Uterus (tissue), 4 donors: ENCODE measurements around the gene TRPM1. TPM values are rescaled to one million over a fixed set of nuclear protein-coding genes. Genes with fewer than 3 reads are reported as not detected.

Experiments used
- DNase-seq, 2 donors: peaks; one replicate each; pipeline ENCODE4 v3.0.0-alpha.2; 2019 to 2020
- H3K27ac ChIP-seq, 2 donors: fragments of 200-600 bp; sonication (generic); 1 replicate in 1 of 2; 2 replicates in 1 of 2; pipeline ENCODE4 v1.5.1; 2016 to 2018
- H3K27me3 ChIP-seq, 2 donors: fragments of 200-600 bp; sonication (generic); one replicate each; pipeline ENCODE4 v1.5.1; 2018 to 2019; ENCODE audit warnings: control low read depth in 1 of 2
- H3K36me3 ChIP-seq, 2 donors: fragments of 200-600 bp; sonication (generic); one replicate each; pipeline ENCODE4 v1.5.1; 2019; ENCODE audit warnings: control low read depth in 1 of 2
- H3K4me1 ChIP-seq, 2 donors: fragments of 200-600 bp; sonication (generic); one replicate each; pipeline ENCODE4 v1.5.1; 2018 to 2019; ENCODE audit warnings: control low read depth in 1 of 2
- H3K4me3 ChIP-seq, 2 donors: fragments of 200-600 bp; sonication (generic); 1 replicate in 1 of 2; 2 replicates in 1 of 2; pipeline ENCODE4 v1.5.1; 2018 to 2019; ENCODE audit warnings: mild to moderate bottlenecking in 1 of 2
- H3K9me3 ChIP-seq, 2 donors: fragments of 200-600 bp; sonication (generic); one replicate each; pipeline ENCODE4 v1.5.1; 2019; ENCODE audit warnings: control low read depth in 1 of 2
- CTCF ChIP-seq, 4 experiments: fragments of 200-600 bp in 2 of 4; fragments of 450-650 bp in 2 of 4; sonication (generic) in 2 of 4; IDR thresholded peaks; one replicate each; pipeline ENCODE4 v1.5.1; 2016 to 2019; ENCODE audit warnings: antibody characterized with exemption in 4 of 4, mild to moderate bottlenecking in 2 of 4, moderate library complexity in 1 of 4
- POLR2A ChIP-seq, 2 donors: fragments of 450-650 bp; IDR thresholded peaks; one replicate each; pipeline ENCODE4 v1.6.1; 2016; ENCODE audit warnings: antibody characterized with exemption in 2 of 2, mild to moderate bottlenecking in 1 of 2, moderate library complexity in 1 of 2
- intact Hi-C: fragments of 100-400 bp; cut with DNase I; formaldehyde crosslinking; loops from one replicate; pipeline ENCODE4 v1.15.1; 2023; ENCODE audit warnings: low total_unique reads
- total RNA-seq, 4 donors: library from RNA; depleted of rRNA in 3 of 4; stranded (reverse); fragments of >200 nt in 3 of 4; gene quantifications; one replicate each; pipeline versions ENCODE4 v1.1.0 to v1.2.4, GENCODE V29; 2014 to 2023
- donor health status: DM: yes; HTN: yes; CAD: no.

The TRPM1 gene
- total RNA-seq, 4 donors from 2014 or later: not detected

GRCh38 chr15:30963681-30964080 lies 137.8 kb downstream of the TRPM1 start:
- no peak for DNase-seq
- no peak overlapping the region for H3K27ac ChIP-seq
- no peaks in the 10 kb centered on the region for H3K36me3 ChIP-seq
- H3K4me3 ChIP-seq: no peak overlapping the region
- H3K4me1 ChIP-seq: no peaks in the 10 kb centered on the region
- no peak for TF ChIP-seq CTCF (IDR thresholded peaks at IDR 0.05)
- TF ChIP-seq POLR2A (IDR thresholded peaks at IDR 0.05): no peak
- intact Hi-C loops: no loop called here
- H3K9me3 ChIP-seq: no peaks in the 10 kb centered on the region
- H3K27me3 ChIP-seq: no peaks in the 10 kb centered on the region

GRCh38 chr15:30962659-30963058 lies 138.9 kb downstream of the TRPM1 start:
- H3K27me3 ChIP-seq: no peaks in the 10 kb centered on the region
- intact Hi-C loops: no loop called here
- no peak for TF ChIP-seq CTCF (IDR thresholded peaks at IDR 0.05)
- H3K4me1 ChIP-seq: no peaks in the 10 kb centered on the region
- H3K27ac ChIP-seq: no peak overlapping the region
- no peak overlapping the region for H3K4me3 ChIP-seq
- no peaks in the 10 kb centered on the region for H3K9me3 ChIP-seq
- DNase-seq: no peak
- H3K36me3 ChIP-seq: no peaks in the 10 kb centered on the region

GRCh38 chr15:30962079-30962478 lies 139.4 kb downstream of the TRPM1 start:
- H3K4me1 ChIP-seq: no peaks in the 10 kb centered on the region
- H3K4me3 ChIP-seq: no peak overlapping the region
- no peak for TF ChIP-seq CTCF (IDR thresholded peaks at IDR 0.05)
- TF ChIP-seq POLR2A (IDR thresholded peaks at IDR 0.05): no peak
- no peaks in the 10 kb centered on the region for H3K9me3 ChIP-seq
- no peaks in the 10 kb centered on the region for H3K36me3 ChIP-seq
- H3K27me3 ChIP-seq: no peaks in the 10 kb centered on the region
- DNase-seq: no peak
- no peak overlapping the region for H3K27ac ChIP-seq
- intact Hi-C loops: no loop called here

- no peak overlapping the region for H3K27ac ChIP-seq
- no peak for TF ChIP-seq CTCF (IDR thresholded peaks at IDR 0.05)
- no peak for TF ChIP-seq POLR2A (IDR thresholded peaks at IDR 0.05)
- H3K4me3 ChIP-seq: no peak overlapping the region
- no peaks in the 10 kb centered on the region for H3K27me3 ChIP-seq
- H3K9me3 ChIP-seq: no peaks in the 10 kb centered on the region
- H3K4me1 ChIP-seq: no peaks in the 10 kb centered on the region
- intact Hi-C loops: no loop called here
- no peaks in the 10 kb centered on the region for H3K36me3 ChIP-seq
- no peak for DNase-seq
Observed at GRCh38 chr15:30958219-30958618, 143.3 kb downstream of the TRPM1 start.

GRCh38 chr15:30956216-30957124 lies 145.1 kb downstream of the TRPM1 start:
- H3K36me3 ChIP-seq: no peaks in the 10 kb centered on the region
- no peak overlapping the region for H3K27ac ChIP-seq
- intact Hi-C loops: no loop called here
- DNase-seq: no peak
- no peaks in the 10 kb centered on the region for H3K4me1 ChIP-seq
- no peaks in the 10 kb centered on the region for H3K9me3 ChIP-seq
- H3K4me3 ChIP-seq: no peak overlapping the region
- no peaks in the 10 kb centered on the region for H3K27me3 ChIP-seq
- TF ChIP-seq POLR2A (IDR thresholded peaks at IDR 0.05) (no peak), CTCF (IDR thresholded peaks at IDR 0.05) (no peak)
